Activated naive CD4-positive, alpha-beta T cell treated with anti-CD3 and anti-CD28 coated beads, Interleukin-2, amount 10 ng/mL, durations not matched to agents 5 hours and 36 hours (primary cell): Measurements from ENCODE around the gene PPP1R16B. TPM values are rescaled to one million over a fixed set of nuclear protein-coding genes. Genes with fewer than 3 reads are reported as not detected.

Experiments used
- total RNA-seq, 2 experiments: library from RNA; stranded (reverse); gene quantifications; one replicate each; pipeline ENCODE4 v1.2.3, GENCODE V29; 2021

The PPP1R16B gene
- 10 to 100 TPM; 78.0 to 80.5 TPM for total RNA-seq

GRCh38 chr20:38805502-38805957, at the start of gene PPP1R16B:
TSS of gene PPP1R16B (plus strand) at chr20:38805697. CDS start at chr20:38835926, 30,229 bp downstream.

GRCh38 chr20:38926142-38926933, 120.8 kb downstream of the PPP1R16B start, which contains the start of gene FAM83D:
TSS of gene FAM83D (plus strand) at chr20:38926417. CDS start at chr20:38926443, 26 bp downstream.

GRCh38 chr20:38962044-38962927, 156.8 kb downstream of the PPP1R16B start, which contains the start of gene DHX35:
TSS of gene DHX35 (plus strand) at chr20:38962344. CDS start at chr20:38962368, 24 bp downstream.

Other genes with a start within 250 kb of the PPP1R16B start
- not detected for gene ADIG, start 224.5 kb upstream of the PPP1R16B start, total RNA-seq
- not detected for gene ARHGAP40, start 203.9 kb upstream of the PPP1R16B start, total RNA-seq
- not detected for gene SLC32A1, start 81.2 kb upstream of the PPP1R16B start, total RNA-seq
- gene ACTR5, start 57.2 kb upstream of the PPP1R16B start, total RNA-seq = 10 to 100 TPM in 1 of 2 experiments, 1 to 10 TPM in 1; 9.9 to 10.4 TPM
- 10 to 100 TPM; 12.9 to 13.4 TPM for gene FAM83D, start 120.7 kb downstream of the PPP1R16B start, total RNA-seq
- gene DHX35, start 156.6 kb downstream of the PPP1R16B start, total RNA-seq = 1 to 10 TPM; 7.5 to 8.3 TPM